Measurements from ENCODE around the gene PAFAH1B2. TPM values are rescaled to one million over a fixed set of nuclear protein-coding genes. Genes with fewer than 3 reads are reported as not detected.

PAFAH1B2 gene
- total and polyA plus RNA-seq, 8 donors = 14.9 to 174 (median 32.0) TPM

DNA sequence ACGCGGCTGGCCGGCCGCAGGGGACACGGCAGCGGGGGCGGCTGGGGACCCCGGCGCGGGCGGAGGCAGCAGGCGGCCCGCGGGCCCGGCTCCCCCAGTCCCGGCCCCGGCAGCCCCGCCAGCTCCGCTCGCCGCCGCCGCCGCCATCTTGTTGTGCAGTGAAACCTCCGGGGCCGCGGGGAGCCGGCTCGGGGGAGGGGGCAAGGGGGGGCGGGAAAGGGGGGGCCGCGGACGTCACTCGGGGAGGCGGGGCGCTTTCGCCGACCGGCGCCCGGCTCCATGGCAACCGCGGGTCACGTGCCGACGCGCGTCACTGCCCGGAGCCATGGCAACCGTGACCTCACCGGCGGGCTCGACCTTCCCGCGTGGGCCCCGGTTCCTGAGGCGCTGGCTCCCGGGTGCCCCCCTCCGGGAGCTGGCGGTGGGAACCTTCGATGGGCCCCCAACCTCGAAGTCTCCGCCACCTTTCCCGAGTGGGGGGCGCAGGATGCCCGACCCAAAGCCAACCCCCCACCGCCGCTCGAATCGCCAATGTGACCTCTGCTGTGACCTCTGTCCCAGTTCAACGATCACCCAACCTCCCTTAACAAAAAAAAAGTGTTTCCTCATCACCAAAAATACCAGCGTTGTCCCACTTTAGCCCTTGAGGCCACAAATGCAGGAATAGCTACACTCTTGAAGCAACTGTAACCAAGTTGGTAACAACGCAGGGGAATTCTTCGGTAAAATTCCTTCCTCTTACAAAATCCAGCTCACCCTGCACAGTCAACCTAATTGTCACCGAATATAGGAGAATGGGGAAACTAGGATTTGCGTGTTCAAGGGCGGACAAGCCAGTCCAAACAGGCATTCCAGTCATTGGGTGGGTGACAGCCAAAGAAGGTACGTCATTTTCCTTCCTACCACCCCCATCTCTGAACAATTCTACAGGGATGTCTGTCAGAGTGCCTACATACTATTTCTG, 45.5 kb upstream of the PAFAH1B2 start, which contains the start of gene SIK3:
TSS of gene SIK3 (minus strand) at position 160 of the 964 bp plus-strand sequence. CDS start at position 147, 13 bp downstream.
- H3K27ac ChIP-seq = peak within 1 kb of the TSS; percentile 89 to 100 (median 99)
- intact Hi-C loops (cut with DNase I; ENCODE audit: low total_unique reads) = no loop called here
- DNase-seq = peak; percentile 96 to 98

DNA sequence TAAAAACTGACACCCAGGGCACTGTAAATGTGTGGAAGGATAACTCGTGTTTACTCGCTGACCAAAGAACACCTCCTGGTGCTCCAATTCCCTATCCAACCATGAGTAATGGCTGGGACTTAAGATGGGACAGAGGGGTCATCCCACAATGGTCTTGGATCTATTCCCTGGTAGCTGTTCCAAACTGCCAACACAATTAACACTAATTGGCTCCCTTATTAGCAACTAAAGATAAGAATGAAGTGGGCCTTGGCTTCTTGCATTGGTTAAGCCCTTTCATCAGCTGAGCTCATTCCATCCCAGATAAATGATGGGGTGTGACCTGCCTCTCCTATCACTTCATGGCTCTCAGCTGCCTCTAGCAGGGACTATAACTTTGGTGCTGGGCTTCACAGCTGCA, 44.4 kb upstream of the PAFAH1B2 start:
- Histone ChIP-seq H3K27me3 (no peaks in the 10 kb centered on the region), H3K36me3 (no peaks in the 10 kb centered on the region), H3K9me3 (no peaks in the 10 kb centered on the region), H3K4me3 (no peak overlapping the region), H3K27ac (peak overlapping the region in 4 of 5 donors; percentile 89 to 100 (median 98)), H3K4me1 (peaks cover 15 to 44% (median 28%) of the 10 kb centered on the region in 4 donors)
- 63 to 79% (median 70%) methylated on average over 2 of the region's 2 CpGs for WGBS, 5 donors
- TF ChIP-seq POLR2AphosphoS5 (IDR thresholded peaks at IDR 0.05) (no peak), CTCF (IDR thresholded peaks at IDR 0.05) (no peak), POLR2A (IDR thresholded peaks at IDR 0.05) (no peak), EP300 (IDR thresholded peaks at IDR 0.05) (no peak)
- peak in 1 of 2 donors; percentile 14 for DNase-seq
- intact Hi-C loops (cut with DNase I; ENCODE audit: low total_unique reads) = loop anchor here (10.0 kb wide), 1 partner anchor 305 kb away; the partner anchor contains the start of gene APOA5

More for the DNA sequence above, 45.5 kb upstream of the PAFAH1B2 start, which contains the start of gene SIK3:
- WGBS, 5 donors = 1 to 4% (median 2%) methylated on average over 32 to 78 of the region's 78 CpGs
- Histone ChIP-seq H3K36me3 (no peaks in the 10 kb centered on the region), H3K9me3 (no peaks in the 10 kb centered on the region), H3K4me1 (peaks cover 20 to 56% (median 34%) of the 10 kb centered on the region in 4 donors), H3K4me3 (peak within 1 kb of the TSS; percentile 76 to 98 (median 86)), H3K27me3 (no peaks in the 10 kb centered on the region)
- TF ChIP-seq EP300 (IDR thresholded peaks at IDR 0.05) = peak; percentile 47
- TF ChIP-seq CTCF (IDR thresholded peaks at IDR 0.05) = peak in 3 of 7 experiments; percentile 9 to 39 (median 38)
- peak; percentile 77 to 81 (median 78) for TF ChIP-seq POLR2AphosphoS5 (IDR thresholded peaks at IDR 0.05)
- TF ChIP-seq POLR2A (IDR thresholded peaks at IDR 0.05) = no peak

GRCh38 chr11:117100556-117100955, 43.5 kb upstream of the PAFAH1B2 start:
- no peak overlapping the region for H3K4me3 ChIP-seq
- peak overlapping the region in 1 of 5 donors; percentile 100 for H3K27ac ChIP-seq
- 82 to 95% (median 92%) methylated on average over 3 of the region's 3 CpGs for WGBS, 5 donors
- TF ChIP-seq CTCF (IDR thresholded peaks at IDR 0.05) (no peak), EP300 (IDR thresholded peaks at IDR 0.05) (no peak), POLR2AphosphoS5 (IDR thresholded peaks at IDR 0.05) (no peak), POLR2A (IDR thresholded peaks at IDR 0.05) (no peak)
- H3K9me3 ChIP-seq = no peaks in the 10 kb centered on the region
- H3K4me1 ChIP-seq = peaks cover 13 to 36% (median 21%) of the 10 kb centered on the region in 4 donors
- intact Hi-C loops (cut with DNase I; ENCODE audit: low total_unique reads) = loop anchor here (10.0 kb wide), 1 partner anchor 306 kb away; the partner anchor contains the start of gene APOA5
- no peaks in the 10 kb centered on the region for H3K27me3 ChIP-seq
- no peak for DNase-seq
- no peaks in the 10 kb centered on the region for H3K36me3 ChIP-seq

Data from stomach (tissue), 9 donors.